GM19193 (cell line): Measurements from ENCODE around the gene STIM1.

Experiments used
- POLR2A ChIP-seq: IDR thresholded peaks from 4 replicates; pipeline ENCODE4 v1.6.1; 2011; ENCODE audit not compliant: insufficient read depth, insufficient read length; ENCODE audit errors: extremely low read depth

Gene STIM1

DNA sequence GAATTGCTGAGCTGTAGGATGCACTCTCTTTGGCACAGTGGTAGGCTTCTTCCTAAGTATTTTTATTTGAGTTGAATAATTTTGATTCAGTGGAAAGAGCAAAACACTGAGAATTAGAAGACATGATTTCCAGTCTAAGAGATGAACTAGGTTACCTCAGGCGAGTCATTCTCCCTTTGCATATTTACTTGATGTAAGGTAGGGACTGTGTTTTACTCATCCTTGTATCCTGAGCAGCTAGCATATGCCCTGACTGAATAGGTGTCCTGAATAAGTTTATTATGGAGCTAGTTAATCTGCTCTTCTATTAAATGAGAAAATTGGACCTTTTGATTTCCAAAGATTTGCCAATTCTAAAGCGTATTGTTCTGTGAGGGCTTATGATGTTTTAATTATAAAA is 50.7 kb downstream of the STIM1 start:
- no peak for TF ChIP-seq POLR2A

DNA sequence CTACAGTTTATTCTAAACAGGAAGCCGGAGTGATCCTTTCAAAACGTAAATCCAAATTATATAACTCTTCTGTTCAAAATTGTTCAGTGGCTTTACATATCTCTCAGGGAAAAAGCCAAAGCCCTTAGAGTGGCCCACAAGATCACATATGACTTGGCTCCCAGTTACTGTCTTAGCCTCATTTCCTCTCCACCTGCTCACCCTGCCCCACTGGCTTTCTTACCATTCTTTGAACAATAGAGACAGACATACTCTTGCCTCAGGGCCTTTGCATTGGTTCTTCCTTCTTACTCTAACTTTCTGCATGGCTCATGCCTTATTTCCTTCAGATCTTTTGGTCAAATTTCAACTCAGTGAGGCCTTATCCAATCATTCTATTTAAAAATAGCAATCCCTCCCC is 52.1 kb downstream of the STIM1 start:
- TF ChIP-seq POLR2A: no peak

DNA sequence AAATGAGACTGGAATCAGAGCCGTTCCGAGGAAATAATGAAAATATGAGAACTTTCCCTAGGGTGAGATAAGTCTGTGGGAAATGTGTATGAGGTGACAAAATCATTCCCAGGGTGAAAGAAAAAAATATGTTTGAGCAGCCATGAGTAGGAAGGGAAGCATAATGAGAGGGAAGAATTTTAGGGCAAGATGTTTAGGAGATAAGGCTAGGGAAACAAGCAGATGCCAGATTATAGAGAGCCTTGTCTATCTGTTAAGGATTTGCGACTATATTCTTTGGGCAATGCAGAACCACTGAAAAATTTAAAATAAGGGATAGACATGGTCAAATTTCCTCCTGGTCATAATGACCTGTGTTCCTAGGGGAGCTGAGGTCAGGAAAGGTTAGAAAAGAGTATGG is 54.4 kb downstream of the STIM1 start:
- TF ChIP-seq POLR2A: no peak

DNA sequence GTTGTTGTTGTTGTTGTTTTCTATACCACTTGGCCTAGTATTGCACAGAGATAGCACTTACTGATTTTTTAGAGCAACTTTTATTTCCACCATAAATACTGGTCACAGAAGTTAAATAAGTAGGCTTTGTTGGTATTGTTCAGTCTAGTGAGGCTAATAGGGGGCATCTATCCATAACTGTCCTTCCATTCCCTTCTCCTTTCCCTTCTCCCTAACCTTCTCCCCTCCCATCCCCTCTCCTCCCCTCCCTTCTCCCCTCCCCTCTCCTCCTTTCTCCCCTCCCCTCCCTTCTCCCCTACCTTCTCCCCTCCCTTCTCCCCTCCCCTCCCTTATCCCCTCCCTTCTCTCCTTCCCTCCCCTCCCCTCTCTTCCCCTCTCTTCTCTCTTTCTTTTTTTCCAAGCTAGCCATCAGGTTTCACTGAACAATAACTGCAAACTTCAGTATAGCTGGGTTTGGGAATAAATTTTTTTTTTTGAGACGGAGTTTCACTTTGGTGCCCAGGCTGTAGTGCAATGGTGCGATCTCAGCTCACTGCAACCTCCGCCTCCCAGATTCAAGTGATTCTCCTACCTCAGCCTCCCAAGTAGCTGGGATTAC is 56.5 kb downstream of the STIM1 start:
- no peak for TF ChIP-seq POLR2A

DNA sequence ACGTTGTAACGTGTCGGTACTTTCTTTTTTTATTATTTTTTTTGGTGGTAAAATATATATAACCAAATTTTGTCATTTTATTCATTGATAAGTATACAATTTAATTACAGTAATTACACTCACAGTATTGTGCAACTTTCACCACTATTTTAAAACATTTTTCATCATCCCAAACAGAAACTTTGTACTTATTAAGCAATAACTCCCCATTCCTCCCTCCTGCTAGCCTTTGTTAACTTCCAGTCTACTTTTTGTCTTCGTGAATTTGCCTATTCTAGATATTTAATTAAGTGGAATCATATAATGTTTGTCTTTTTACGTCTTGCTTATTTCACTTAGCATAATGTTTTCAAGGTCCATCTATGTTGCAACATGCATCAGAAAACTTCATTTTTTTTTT is 58.5 kb downstream of the STIM1 start:
- no peak for TF ChIP-seq POLR2A

DNA sequence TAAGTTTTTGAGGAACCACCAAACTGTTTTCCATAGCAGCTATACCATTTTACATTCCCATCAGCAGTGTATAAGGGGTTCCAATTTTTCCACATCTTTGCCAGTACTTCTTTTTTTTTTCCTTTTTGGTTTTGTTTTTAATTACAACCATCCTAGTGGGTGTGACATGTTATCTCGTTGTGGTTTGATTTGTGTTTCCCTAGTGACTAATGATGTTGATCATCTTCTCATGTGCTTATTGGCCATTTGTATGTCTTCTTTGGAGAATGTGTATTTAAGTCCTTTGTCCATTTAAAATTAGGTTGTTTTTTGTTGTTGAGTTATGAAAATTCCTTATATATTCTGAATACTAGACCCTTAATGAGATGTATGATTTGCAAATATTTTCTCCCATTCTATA is 59.3 kb downstream of the STIM1 start:
- TF ChIP-seq POLR2A: no peak

DNA sequence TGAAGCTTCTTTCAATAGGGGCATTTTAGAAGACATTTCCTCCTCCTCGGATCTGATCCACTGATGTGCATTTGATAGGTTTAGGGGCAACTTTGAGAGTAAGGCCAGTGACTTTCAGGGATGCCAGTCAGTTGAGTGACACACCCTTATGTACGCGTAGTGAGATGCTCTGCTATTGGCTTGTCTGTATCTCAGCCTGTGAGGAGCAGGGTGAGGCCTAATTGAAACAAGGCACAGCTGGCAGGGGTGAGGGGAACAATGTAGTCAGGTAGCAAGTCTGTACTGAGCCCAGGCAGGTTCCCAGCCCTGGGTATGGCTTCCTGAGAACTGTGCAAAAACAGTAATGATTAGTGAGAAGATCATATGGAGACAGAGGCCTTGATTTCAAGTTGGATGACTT is 61.5 kb downstream of the STIM1 start:
- TF ChIP-seq POLR2A: no peak

DNA sequence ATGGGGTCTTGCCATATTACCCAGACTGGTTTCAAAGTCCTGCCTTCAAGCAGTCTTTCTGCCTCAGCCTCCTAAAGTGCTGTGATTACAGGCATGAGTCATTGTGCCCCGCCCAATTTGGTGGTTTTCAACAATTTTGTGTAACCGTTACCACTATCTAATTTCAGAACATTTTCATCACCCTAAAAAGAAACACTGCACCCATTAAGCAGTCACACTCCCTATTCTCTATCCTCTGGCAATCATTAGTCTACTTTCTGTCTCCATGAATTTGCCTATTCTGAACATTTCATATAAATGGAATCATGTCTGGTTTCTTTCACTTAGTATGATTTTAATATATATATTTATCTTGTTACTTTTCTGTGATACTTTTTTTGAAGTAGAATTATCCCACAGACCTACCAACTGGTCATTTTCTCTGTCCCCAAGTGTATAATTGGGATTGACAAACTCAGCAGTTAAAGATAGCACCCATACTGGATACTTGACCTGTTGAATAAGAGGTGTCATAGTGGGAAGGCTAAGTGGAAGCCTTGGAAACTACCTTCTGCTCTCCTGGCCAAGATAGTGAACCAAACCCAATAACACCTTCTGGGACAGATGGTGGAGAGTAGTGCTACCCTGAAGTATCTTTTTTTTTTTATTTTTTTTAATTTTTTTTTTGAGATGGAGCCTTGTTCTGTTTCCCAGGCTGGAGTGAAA is 64.8 kb downstream of the STIM1 start:
- no peak for TF ChIP-seq POLR2A

DNA sequence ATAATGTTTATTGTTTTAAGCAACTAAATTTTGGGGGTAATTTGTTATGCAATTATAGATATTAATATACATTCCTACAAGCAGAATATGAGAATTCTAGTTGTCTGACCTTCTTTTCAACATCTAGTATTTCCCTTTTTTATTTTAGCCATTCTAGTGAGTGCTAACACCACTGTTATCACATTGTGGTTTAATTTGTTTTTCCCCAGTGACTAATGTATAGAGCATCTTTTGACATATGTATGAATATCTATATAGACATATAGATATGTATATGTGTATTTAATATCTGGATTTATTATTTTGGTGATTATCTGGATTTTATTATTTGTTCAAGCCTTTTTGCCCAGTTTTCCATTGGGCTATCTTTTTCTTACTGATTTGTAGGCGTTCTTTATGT is 66.6 kb downstream of the STIM1 start:
- TF ChIP-seq POLR2A: no peak

DNA sequence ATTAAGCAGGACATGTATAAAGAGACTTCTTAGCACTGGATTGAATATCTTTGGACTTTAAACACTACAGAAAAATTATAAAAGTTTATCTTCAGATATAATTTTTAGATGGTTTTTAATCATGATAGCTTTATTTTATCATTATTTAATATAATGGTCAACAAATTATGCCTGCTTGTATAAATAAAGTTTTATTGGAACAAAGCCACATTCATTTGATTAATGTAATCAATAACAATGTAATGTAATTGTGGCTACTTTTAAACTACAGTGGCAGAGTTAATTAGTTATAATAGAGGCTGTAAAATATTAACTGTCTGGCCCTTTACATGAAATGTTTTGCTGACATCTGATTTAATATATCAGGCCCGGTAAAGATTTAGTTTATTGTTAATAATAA is 70.0 kb downstream of the STIM1 start:
- no peak for TF ChIP-seq POLR2A

DNA sequence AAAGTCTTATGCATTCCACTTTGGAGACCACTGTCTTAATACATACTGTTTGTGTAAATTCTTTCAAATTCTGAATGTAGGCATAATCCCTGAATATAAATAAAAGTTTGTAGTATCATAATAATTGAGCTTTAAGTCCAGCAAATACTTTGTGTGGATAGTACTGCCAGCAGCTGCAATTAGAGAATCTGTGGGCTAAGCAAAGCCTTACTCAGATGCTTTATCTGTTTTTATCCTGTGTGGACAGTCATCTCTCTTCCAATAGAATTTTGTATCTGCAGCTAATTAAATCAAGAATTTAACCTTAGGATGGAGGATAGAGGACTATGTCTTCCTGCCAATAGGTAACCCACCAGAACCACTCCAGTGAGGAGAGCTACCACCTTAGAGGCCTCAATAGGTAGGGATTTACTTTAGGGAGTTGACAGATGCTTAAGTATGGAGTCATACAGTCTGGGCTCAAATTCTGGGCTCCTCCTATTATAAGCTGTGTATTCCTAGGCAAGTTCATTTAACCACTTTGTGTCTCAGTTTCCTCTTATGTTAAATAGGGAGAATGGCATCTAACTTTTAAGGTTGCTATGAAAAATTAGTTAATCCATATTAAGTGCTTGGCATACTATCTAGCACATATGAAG is 71.1 kb downstream of the STIM1 start:
- TF ChIP-seq POLR2A: no peak

DNA sequence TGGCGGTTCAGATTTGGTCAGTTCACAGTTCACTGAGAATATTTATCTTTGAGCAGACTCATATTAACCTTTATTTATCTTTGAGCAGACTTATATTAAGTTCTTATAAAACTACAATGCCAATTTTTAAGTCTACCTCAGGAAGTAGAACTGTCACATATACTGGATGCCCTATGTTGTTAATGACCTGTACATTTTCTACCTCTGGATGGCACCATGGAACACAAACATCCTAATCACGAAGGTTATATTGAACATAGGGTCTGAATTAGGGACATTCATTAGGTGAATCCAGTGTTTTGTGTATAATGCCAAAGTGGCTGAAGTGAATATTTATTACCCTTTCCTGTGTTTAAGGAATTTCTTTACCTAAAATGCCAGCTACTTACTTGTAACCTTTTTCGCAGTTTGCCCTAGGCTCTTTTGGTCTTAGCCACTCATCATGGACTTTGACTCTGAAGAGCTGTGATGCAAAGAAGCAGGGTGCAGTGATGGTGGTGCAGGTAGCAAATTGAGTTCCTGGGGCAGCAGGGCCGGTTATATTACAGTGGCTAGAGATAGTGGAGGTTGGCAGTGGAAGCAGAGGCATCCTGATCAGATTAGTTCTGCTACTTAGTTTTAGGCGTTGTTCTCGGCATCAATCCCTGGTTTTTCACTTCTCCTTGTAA is 71.8 kb downstream of the STIM1 start:
- no peak for TF ChIP-seq POLR2A

DNA sequence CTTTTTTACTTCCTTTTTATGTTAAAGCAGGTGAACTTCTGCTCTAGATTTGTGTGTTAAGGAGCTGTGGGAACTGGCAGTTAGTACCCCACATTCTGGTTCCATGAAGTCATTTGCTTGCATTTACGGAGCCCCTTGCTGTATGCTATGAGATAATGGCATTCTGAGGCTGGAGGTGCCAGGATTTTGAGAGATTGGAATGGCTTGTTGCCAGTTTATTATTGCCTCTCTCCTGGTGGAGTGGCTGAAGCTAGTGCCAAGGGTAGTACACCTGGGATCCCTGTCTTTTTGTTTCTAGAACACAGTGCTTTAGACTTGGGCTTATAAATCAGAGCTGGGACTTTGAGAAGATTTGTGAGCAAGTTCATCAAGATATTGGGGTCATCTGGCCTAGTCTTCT is 73.8 kb downstream of the STIM1 start:
- TF ChIP-seq POLR2A: no peak

DNA sequence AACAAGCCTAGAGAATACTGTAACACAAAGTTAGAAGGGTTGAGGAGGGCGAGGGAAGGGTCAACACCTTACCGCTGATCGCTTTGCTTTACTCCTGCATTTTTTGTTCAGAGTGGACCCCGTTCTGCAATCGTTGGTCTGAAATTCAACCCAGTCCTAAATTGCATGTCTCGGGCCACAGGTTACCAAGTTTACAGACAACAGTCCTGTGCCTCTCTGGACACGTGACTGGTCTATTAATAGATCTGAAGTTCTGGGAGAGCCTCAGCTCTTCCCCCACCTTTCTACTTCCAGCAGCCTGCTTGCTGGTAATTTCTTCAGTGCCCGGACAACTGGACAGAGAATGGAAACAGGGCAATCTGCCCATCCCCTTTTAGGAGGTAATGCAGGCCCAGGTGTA is 74.2 kb downstream of the STIM1 start:
- no peak for TF ChIP-seq POLR2A

DNA sequence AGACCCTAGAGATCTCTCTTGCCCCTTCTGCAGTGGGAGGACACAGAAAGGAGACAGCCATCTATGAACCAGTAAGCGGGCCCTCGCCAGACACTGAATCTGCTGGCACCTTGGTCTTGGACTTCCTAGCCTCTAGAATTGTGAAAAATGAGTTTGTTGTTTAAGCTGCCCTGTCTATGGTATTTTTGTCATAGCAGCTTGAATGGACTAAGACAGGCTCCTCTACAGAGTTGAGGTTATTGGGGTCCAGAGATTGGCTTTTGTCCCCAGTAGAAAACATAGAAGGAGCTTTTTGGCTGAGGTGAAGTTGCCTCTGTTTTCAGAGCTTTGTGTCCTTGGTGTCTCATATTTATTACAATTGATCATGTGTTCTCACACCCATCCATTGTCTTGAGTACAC is 77.2 kb downstream of the STIM1 start:
- no peak for TF ChIP-seq POLR2A

DNA sequence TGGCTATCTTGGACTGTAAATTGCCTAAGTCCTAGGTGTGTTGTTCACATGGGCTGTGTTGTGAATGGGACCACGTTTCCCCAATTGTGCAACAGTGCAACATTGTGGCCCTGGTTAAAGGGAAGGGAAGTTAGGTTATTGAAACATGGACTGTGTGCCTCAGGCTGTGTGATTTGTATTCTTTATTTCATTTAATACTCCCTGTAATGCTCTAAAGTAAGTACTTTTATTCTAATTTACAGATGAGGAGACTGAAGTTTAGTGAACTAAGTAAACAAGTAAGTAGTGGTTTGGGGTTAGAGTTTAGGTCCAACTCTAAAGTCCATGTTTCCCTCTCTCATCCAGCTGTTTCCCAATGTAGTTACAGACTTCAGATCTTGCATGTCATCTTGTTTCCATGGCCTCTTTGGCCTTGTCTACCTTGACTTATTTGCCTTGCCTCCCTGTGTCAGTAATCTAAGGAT is 77.7 kb downstream of the STIM1 start:
- TF ChIP-seq POLR2A: no peak

DNA sequence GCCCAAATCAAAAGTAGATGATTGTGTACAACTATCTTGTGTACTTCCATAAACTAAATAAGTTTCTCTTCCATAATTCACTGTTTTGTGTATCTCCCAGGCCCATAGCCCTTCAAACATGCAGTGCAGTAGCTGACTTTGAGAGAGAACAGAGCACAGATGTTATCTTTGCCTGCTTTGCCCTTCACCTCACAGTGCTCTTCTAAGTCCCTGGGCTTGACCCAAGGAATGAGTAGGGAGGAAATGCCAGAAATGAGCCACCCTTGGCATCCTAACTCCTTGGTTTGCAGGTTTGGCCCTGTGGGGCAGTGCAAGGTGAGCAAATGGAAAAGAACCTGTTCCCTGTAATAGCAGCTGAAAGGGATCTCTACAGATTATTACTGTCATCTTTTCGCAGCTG is 79.2 kb downstream of the STIM1 start:
- TF ChIP-seq POLR2A: no peak

DNA sequence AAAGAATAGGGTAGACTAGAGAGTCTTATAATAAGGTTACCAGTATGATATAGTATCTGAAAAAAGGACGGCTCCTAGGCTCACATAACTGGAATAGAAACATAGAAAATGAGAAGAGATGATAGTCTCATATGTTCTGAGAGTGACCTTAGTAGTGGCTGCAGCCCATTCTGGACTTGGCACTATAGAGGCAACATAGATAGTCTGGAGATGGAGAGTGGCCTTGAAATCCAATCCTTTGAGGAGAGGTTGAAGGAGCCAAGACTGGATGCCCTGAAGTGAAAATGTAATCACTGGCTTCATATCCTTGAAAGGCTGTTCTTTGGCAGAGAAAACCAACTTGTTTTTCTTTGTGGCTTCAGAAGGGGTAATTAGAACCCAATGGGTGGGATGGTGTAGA is 81.1 kb downstream of the STIM1 start:
- TF ChIP-seq POLR2A: no peak
